Psoas muscle (tissue), 8 donors: ENCODE data around the gene ANTKMT. TPM values are rescaled to one million over a fixed set of nuclear protein-coding genes. Genes with fewer than 3 reads are reported as not detected.

Source experiments
- ATAC-seq, 4 donors: fragments of 200-7000 bp; cut with Tn5 transposase; one replicate each; pipeline ENCODE4 v1.9.1; 2020; ENCODE audit warnings: moderate library complexity in 3 of 4, mild to moderate bottlenecking in 2 of 4
- DNase-seq, 2 donors: peaks; one replicate each; pipeline ENCODE4 v3.0.0-alpha.2; 2020
- H3K27ac ChIP-seq: fragments of 200-600 bp; one replicate; pipeline ENCODE4 v1.8.0; 2022
- H3K27me3 ChIP-seq, 3 donors: fragments of 200-600 bp in 1 of 3; one replicate each; pipeline versions ENCODE4 v1.6.1 to v1.8.0; 2013 to 2022; ENCODE audit warnings: low read length in 2 of 3, mild to moderate bottlenecking in 2 of 3, moderate library complexity in 1 of 3; ENCODE audit not compliant: insufficient read depth in 3 of 3
- H3K36me3 ChIP-seq, 2 donors: fragments of 200-600 bp in 1 of 2; one replicate each; pipeline versions ENCODE4 v1.6.1 to v1.8.0; 2013 to 2022; ENCODE audit warnings: low read depth in 1 of 2, mild to moderate bottlenecking in 1 of 2, moderate library complexity in 1 of 2; ENCODE audit not compliant: insufficient read depth in 1 of 2
- H3K4me1 ChIP-seq: fragments of 200-600 bp; one replicate; pipeline ENCODE4 v1.8.0; 2022
- H3K4me3 ChIP-seq: fragments of 200-600 bp; one replicate; pipeline ENCODE4 v1.8.0; 2022; ENCODE audit warnings: mild to moderate bottlenecking
- H3K9me3 ChIP-seq: fragments of 200-600 bp; one replicate; pipeline ENCODE4 v1.8.0; 2022
- WGBS, 3 donors: extraction: QIAGEN DNeasy Blood & Tissue Kit; methylation state at CpG; one replicate each; pipeline versions ENCODE4 v1.1.6 to v1.1.7; 2013; 5-methylcytosine and 5-hydroxymethylcytosine counted together
- intact Hi-C, 2 donors: fragments of 100-400 bp; cut with DNase I; formaldehyde crosslinking; loops; one replicate each; pipeline versions ENCODE4 v1.11.0 to v1.14.2; 2022
- polyA plus RNA-seq, 3 donors: library from polyadenylated mRNA; stranded (reverse); fragments of 200-250 nt; gene quantifications; one replicate each; pipeline ENCODE4 v1.2.3, GENCODE V29; 2013
- total RNA-seq, 4 donors: library from RNA; stranded (reverse); fragmentation: NEBNext Ultra II Directional in 2 of 4; extraction: Animal tissue kit (Norgen Biotek cat#: 25700) in 2 of 4; gene quantifications; one replicate each; pipeline versions ENCODE4 v1.2.1 to v1.2.4, GENCODE V29; 2021 to 2023
- TF ChIP-seq, protein P1 (sequence below): fragments of 200-600 bp; IDR thresholded peaks from one replicate; pipeline ENCODE4 v1.8.0; 2022; ENCODE audit warnings: antibody characterized with exemption
- donor health status: healthy with polysubstance abuse.
- donor health status: DM: no; HTN: no; CAD: no; lungs with moderate emphysema.
- donor health status: Bipolar disorder and iron deficiency.
- donor health status: healthy.
- donor health status: DM: yes; HTN: yes; CAD: no.
- donor health status: DM: no; HTN: no; CAD: no.
- donor health status: DM: no; HTN: no; CAD: no.
- donor health status: DM: yes; HTN: yes; CAD: no.

ANTKMT gene
- total and polyA plus RNA-seq, 7 donors, result 16.1 to 56.0 (median 33.5) TPM

- Histone ChIP-seq H3K27ac (no peak overlapping the region), H3K4me1 (no peaks in the 10 kb centered on the region), H3K36me3 (no peaks in the 10 kb centered on the region), H3K4me3 (no peak overlapping the region), H3K27me3 (peaks cover 0 to 31% (median 8%) of the 10 kb centered on the region in 3 donors), H3K9me3 (no peaks in the 10 kb centered on the region)
- intact Hi-C loops, result no loop called here
- TF ChIP-seq, protein P1, sequence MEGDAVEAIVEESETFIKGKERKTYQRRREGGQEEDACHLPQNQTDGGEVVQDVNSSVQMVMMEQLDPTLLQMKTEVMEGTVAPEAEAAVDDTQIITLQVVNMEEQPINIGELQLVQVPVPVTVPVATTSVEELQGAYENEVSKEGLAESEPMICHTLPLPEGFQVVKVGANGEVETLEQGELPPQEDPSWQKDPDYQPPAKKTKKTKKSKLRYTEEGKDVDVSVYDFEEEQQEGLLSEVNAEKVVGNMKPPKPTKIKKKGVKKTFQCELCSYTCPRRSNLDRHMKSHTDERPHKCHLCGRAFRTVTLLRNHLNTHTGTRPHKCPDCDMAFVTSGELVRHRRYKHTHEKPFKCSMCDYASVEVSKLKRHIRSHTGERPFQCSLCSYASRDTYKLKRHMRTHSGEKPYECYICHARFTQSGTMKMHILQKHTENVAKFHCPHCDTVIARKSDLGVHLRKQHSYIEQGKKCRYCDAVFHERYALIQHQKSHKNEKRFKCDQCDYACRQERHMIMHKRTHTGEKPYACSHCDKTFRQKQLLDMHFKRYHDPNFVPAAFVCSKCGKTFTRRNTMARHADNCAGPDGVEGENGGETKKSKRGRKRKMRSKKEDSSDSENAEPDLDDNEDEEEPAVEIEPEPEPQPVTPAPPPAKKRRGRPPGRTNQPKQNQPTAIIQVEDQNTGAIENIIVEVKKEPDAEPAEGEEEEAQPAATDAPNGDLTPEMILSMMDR, result no peak
- no peak for ATAC-seq
- WGBS, 3 donors, result 72 to 75% (median 73%) methylated on average over 39 of the region's 39 CpGs
- no peak for DNase-seq
Measured at GRCh38 chr16:747978-748746, 27.2 kb downstream of the ANTKMT start.

- DNase-seq (no peak), ATAC-seq (no peak)
- TF ChIP-seq, protein P1, result no peak
- H3K36me3 ChIP-seq, result no peaks in the 10 kb centered on the region
- WGBS, 3 donors, result 80 to 90% (median 82%) methylated on average over 6 of the region's 6 CpGs
- H3K9me3 ChIP-seq, result no peaks in the 10 kb centered on the region
- intact Hi-C loops, result no loop called here
- H3K27me3 ChIP-seq, result peaks cover 0 to 36% (median 8%) of the 10 kb centered on the region in 3 donors
- H3K27ac ChIP-seq, result no peak overlapping the region
- H3K4me1 ChIP-seq, result no peaks in the 10 kb centered on the region
- H3K4me3 ChIP-seq, result no peak overlapping the region
Measured at GRCh38 chr16:749010-749409, 28.1 kb downstream of the ANTKMT start.

- DNase-seq, result no peak
- WGBS, 3 donors, result 54 to 58% (median 56%) methylated on average over 9 of the region's 9 CpGs
Measured at GRCh38 chr16:750485-750884, 29.5 kb downstream of the ANTKMT start.

GRCh38 chr16:751152-752006 lies 30.4 kb downstream of the ANTKMT start:
- Histone ChIP-seq H3K36me3 (no peaks in the 10 kb centered on the region), H3K27me3 (peaks cover 0 to 38% (median 8%) of the 10 kb centered on the region in 3 donors), H3K4me3 (no peak overlapping the region), H3K9me3 (no peaks in the 10 kb centered on the region), H3K4me1 (no peaks in the 10 kb centered on the region), H3K27ac (no peak overlapping the region)
- ATAC-seq (no peak), DNase-seq (no peak)
- intact Hi-C loops, result no loop called here
- TF ChIP-seq, protein P1, result no peak
- 44 to 54% (median 45%) methylated on average over 36 to 39 of the region's 39 CpGs for WGBS, 3 donors

More at GRCh38 chr16:750485-750884, 29.5 kb downstream of the ANTKMT start:
- no peak for ATAC-seq
- Histone ChIP-seq H3K27ac (no peak overlapping the region), H3K27me3 (peaks cover 0 to 33% (median 8%) of the 10 kb centered on the region in 3 donors), H3K9me3 (no peaks in the 10 kb centered on the region), H3K4me1 (no peaks in the 10 kb centered on the region), H3K4me3 (no peak overlapping the region), H3K36me3 (no peaks in the 10 kb centered on the region)
- TF ChIP-seq, protein P1, result no peak
- intact Hi-C loops, result no loop called here
